ENCODE measurements around the gene IL1A. TPM values are rescaled to one million over a fixed set of nuclear protein-coding genes. Genes with fewer than 3 reads are reported as not detected.

Gene IL1A
- polyA plus RNA-seq, 1 of the 3 experiments (the other 2 are of a cell fraction): not detected

DNA sequence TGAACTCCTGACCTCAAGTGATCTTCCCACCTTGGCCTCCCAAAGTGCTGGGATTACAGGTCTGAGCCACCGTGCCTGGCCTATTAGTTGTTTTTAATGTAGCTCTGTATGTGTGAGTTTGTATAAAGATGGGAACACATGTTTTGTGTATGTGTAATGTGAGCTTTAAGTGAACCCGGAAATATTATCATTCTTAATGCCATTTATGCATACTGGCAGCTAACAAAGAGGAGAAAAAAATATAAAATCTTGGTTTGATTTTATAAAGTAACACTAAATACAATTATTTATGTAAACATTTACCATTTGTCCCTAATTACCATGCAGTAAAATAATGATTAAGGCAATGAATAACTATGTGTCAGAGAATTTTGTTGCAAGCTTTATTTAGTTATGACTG is 10.7 kb downstream of the IL1A start:
- H3K4me2 ChIP-seq: no peak overlapping the region
- H3F3A ChIP-seq (replicated peaks; ENCODE audit: insufficient read depth): no peaks in the 10 kb centered on the region
- H3K4me1 ChIP-seq (ENCODE audit: control insufficient read depth in 1 of 2, insufficient read depth in 2 of 2, low read depth in 1 of 2, low read length in 1 of 2): no peaks in the 10 kb centered on the region
- TF ChIP-seq RCOR1 (IDR thresholded peaks at IDR 0.05; ENCODE audit: low read length) (no peak), MXI1 (IDR thresholded peaks at IDR 0.05; ENCODE audit: low read depth, low read length) (no peak), TAF1 (IDR thresholded peaks at IDR 0.05; ENCODE audit: borderline replicate concordance, low read depth, low read length) (no peak), EZH2phosphoT487 (IDR thresholded peaks at IDR 0.05; ENCODE audit: borderline replicate concordance, low read depth) (no peak), SMC3 (IDR thresholded peaks at IDR 0.05; ENCODE audit: low read depth, low read length) (no peak), CHD2 (IDR thresholded peaks at IDR 0.05; ENCODE audit: low read length, partially characterized antibody) (no peak)
- TF ChIP-seq, protein P1, sequence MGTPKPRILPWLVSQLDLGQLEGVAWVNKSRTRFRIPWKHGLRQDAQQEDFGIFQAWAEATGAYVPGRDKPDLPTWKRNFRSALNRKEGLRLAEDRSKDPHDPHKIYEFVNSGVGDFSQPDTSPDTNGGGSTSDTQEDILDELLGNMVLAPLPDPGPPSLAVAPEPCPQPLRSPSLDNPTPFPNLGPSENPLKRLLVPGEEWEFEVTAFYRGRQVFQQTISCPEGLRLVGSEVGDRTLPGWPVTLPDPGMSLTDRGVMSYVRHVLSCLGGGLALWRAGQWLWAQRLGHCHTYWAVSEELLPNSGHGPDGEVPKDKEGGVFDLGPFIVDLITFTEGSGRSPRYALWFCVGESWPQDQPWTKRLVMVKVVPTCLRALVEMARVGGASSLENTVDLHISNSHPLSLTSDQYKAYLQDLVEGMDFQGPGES (IDR thresholded peaks at IDR 0.05; ENCODE audit: low read depth, low read length): no peak
- H3K36me3 ChIP-seq (replicated peaks in 1 of 2; ENCODE audit: control insufficient read depth in 1 of 2, insufficient read depth in 2 of 2, low read length in 1 of 2): no peaks in the 10 kb centered on the region
- H2AFZ ChIP-seq (ENCODE audit: low read depth): no peak overlapping the region
- H3K79me2 ChIP-seq (ENCODE audit: insufficient read depth): no peaks in the 10 kb centered on the region
- no peak for DNase-seq
- WGBS (ENCODE audit: low lambda C conversion rate): 57% methylated on average over 2 of the region's 2 CpGs
- POLR2A ChIA-PET: no interaction called here
- no peak overlapping the region for H3K9ac ChIP-seq
- CTCF ChIA-PET: interaction anchor here (0.9 kb wide), 1 partner anchor 23 kb away, joined by 3 read pairs; no protein-coding TSS in a partner anchor
- no peaks in the 10 kb centered on the region for H3K9me2 ChIP-seq
- no peak overlapping the region for H3K4me3 ChIP-seq (ENCODE audit: low read depth in 2 of 2, low read length in 1 of 2)
- no peaks in the 10 kb centered on the region for H3K27me3 ChIP-seq (ENCODE audit: insufficient read depth)
- no peaks in the 10 kb centered on the region for H4K20me1 ChIP-seq (ENCODE audit: insufficient read depth)
- H3K9me3 ChIP-seq: no peaks in the 10 kb centered on the region
- no peak overlapping the region for H3K27ac ChIP-seq (ENCODE audit: low read depth in 2 of 2, low read length in 1 of 2)

DNA sequence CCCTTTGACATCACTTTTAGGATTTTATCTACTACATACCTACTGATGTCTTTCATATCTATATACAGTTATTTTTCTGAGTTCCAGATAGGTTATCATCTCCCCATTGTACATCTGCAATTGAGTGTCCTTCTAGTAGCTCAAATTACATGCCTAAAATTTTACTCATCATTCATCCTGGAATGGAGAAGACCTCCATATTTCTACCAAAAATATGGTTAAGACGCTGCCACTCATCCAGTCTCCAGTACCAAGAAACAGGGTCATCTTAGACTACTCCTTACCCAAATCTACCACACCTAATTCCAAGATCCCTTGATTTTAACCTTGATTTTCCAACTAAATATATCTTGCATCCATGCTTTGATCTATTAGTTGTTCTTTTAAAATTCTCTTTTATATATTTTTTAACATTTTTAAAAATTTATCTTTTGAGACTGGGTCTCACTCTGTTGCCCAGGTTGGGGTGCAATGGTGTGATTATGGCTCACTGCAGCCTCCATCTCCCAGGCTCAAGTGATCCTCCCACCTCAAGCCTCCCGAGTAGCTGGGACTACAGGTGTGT is 11.3 kb downstream of the IL1A start:
- ChIA-PET CTCF (interaction anchor here (0.9 kb wide), 1 partner anchor 23 kb away, joined by 3 read pairs; no protein-coding TSS in a partner anchor), POLR2A (no interaction called here)
- Histone ChIP-seq H3K4me2 (no peak overlapping the region), H3K27ac (ENCODE audit: low read depth in 2 of 2, low read length in 1 of 2) (no peak overlapping the region), H3K36me3 (replicated peaks in 1 of 2; ENCODE audit: control insufficient read depth in 1 of 2, insufficient read depth in 2 of 2, low read length in 1 of 2) (no peaks in the 10 kb centered on the region), H3K9ac (no peak overlapping the region), H3K4me3 (ENCODE audit: low read depth in 2 of 2, low read length in 1 of 2) (no peak overlapping the region), H3K79me2 (ENCODE audit: insufficient read depth) (no peaks in the 10 kb centered on the region), H3F3A (replicated peaks; ENCODE audit: insufficient read depth) (no peaks in the 10 kb centered on the region), H3K9me2 (no peaks in the 10 kb centered on the region), H4K20me1 (ENCODE audit: insufficient read depth) (no peaks in the 10 kb centered on the region), H3K27me3 (ENCODE audit: insufficient read depth) (no peaks in the 10 kb centered on the region), H3K4me1 (ENCODE audit: control insufficient read depth in 1 of 2, insufficient read depth in 2 of 2, low read depth in 1 of 2, low read length in 1 of 2) (no peaks in the 10 kb centered on the region), H3K9me3 (no peaks in the 10 kb centered on the region), H2AFZ (ENCODE audit: low read depth) (no peak overlapping the region)
- TF ChIP-seq, protein P2, sequence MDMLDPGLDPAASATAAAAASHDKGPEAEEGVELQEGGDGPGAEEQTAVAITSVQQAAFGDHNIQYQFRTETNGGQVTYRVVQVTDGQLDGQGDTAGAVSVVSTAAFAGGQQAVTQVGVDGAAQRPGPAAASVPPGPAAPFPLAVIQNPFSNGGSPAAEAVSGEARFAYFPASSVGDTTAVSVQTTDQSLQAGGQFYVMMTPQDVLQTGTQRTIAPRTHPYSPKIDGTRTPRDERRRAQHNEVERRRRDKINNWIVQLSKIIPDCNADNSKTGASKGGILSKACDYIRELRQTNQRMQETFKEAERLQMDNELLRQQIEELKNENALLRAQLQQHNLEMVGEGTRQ (IDR thresholded peaks at IDR 0.05; ENCODE audit: borderline replicate concordance, low read depth, low read length): no peak
- no peak for TF ChIP-seq YY1 (IDR thresholded peaks at IDR 0.05; ENCODE audit: low read depth)
- TF ChIP-seq, protein P3, sequence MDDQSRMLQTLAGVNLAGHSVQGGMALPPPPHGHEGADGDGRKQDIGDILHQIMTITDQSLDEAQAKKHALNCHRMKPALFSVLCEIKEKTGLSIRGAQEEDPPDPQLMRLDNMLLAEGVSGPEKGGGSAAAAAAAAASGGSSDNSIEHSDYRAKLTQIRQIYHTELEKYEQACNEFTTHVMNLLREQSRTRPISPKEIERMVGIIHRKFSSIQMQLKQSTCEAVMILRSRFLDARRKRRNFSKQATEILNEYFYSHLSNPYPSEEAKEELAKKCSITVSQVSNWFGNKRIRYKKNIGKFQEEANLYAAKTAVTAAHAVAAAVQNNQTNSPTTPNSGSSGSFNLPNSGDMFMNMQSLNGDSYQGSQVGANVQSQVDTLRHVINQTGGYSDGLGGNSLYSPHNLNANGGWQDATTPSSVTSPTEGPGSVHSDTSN (IDR thresholded peaks at IDR 0.05): no peak
- TF ChIP-seq, protein P4, sequence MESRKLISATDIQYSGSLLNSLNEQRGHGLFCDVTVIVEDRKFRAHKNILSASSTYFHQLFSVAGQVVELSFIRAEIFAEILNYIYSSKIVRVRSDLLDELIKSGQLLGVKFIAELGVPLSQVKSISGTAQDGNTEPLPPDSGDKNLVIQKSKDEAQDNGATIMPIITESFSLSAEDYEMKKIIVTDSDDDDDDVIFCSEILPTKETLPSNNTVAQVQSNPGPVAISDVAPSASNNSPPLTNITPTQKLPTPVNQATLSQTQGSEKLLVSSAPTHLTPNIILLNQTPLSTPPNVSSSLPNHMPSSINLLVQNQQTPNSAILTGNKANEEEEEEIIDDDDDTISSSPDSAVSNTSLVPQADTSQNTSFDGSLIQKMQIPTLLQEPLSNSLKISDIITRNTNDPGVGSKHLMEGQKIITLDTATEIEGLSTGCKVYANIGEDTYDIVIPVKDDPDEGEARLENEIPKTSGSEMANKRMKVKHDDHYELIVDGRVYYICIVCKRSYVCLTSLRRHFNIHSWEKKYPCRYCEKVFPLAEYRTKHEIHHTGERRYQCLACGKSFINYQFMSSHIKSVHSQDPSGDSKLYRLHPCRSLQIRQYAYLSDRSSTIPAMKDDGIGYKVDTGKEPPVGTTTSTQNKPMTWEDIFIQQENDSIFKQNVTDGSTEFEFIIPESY (IDR thresholded peaks at IDR 0.05; ENCODE audit: borderline replicate concordance, low read depth): no peak
- no peak for TF ChIP-seq TCF12 (IDR thresholded peaks at IDR 0.05)
- TF ChIP-seq MEF2A (IDR thresholded peaks at IDR 0.05; ENCODE audit: borderline replicate concordance, low read depth): no peak
- no peak for TF ChIP-seq GABPA (IDR thresholded peaks at IDR 0.05; ENCODE audit: low read depth)
- TF ChIP-seq FOSL2 (IDR thresholded peaks at IDR 0.05; ENCODE audit: borderline replicate concordance, low read depth): no peak
- no peak for DNase-seq
- WGBS (ENCODE audit: low lambda C conversion rate): 28% methylated on average over 2 of the region's 2 CpGs
